Mammary epithelial cell (primary cell): Measurements from ENCODE around the gene CNKSR3.

Experiments used
- EZH2 ChIP-seq: IDR thresholded peaks from 2 replicates; pipeline ENCODE4 v1.6.1; 2012; ENCODE audit warnings: low read length, inconsistent platforms, borderline replicate concordance
- TF ChIP-seq, protein P1 (sequence below), 2 donors: IDR thresholded peaks in 1 of 2; conservative IDR thresholded peaks in 1 of 2; 2 replicates each; pipeline ENCODE4 v1.5.1; 2011 to 2012; ENCODE audit warnings: inconsistent platforms in 2 of 2, low read length in 2 of 2, mild to moderate bottlenecking in 2 of 2, control low read depth in 1 of 2, low read depth in 1 of 2; ENCODE audit not compliant: insufficient read depth in 1 of 2; ENCODE audit errors: extremely low read depth in 1 of 2

DNA sequence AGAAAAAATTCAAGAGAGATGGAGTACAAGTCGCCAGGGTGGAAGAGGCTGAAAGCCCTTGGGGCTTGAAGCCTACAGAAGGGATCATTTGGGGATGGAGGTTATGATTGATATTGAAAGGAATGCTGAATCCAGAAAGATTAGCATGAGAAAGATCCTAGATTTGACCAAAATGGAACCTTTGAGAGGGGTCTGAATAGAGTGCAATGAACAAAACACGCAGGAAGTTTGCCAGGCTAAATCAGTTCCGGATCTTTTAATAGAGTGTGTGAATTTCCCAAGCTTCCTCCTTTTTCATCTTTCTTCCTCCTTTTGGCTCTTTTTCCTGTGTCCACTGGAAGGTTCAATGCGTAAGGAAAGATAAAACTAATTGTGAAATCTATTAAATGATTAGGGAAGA is 169.1 kb downstream of the CNKSR3 start:
- TF ChIP-seq, protein P1, sequence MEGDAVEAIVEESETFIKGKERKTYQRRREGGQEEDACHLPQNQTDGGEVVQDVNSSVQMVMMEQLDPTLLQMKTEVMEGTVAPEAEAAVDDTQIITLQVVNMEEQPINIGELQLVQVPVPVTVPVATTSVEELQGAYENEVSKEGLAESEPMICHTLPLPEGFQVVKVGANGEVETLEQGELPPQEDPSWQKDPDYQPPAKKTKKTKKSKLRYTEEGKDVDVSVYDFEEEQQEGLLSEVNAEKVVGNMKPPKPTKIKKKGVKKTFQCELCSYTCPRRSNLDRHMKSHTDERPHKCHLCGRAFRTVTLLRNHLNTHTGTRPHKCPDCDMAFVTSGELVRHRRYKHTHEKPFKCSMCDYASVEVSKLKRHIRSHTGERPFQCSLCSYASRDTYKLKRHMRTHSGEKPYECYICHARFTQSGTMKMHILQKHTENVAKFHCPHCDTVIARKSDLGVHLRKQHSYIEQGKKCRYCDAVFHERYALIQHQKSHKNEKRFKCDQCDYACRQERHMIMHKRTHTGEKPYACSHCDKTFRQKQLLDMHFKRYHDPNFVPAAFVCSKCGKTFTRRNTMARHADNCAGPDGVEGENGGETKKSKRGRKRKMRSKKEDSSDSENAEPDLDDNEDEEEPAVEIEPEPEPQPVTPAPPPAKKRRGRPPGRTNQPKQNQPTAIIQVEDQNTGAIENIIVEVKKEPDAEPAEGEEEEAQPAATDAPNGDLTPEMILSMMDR (conservative IDR thresholded peaks at IDR 0.05 in 1 of 2, IDR thresholded peaks at IDR 0.05 in 1 of 2; ENCODE audit: extremely low read depth in 1 of 2, insufficient read depth in 1 of 2, low read depth in 1 of 2, low read length in 2 of 2): no peak
- TF ChIP-seq EZH2: no peak
